Esophagus muscularis mucosa (tissue), 4 donors: ENCODE measurements around the gene ATP1A2. TPM values are rescaled to one million over a fixed set of nuclear protein-coding genes. Genes with fewer than 3 reads are reported as not detected.

ENCODE experiments used
- DNase-seq: peaks from one replicate; pipeline ENCODE4 v3.0.0-alpha.2; 2017; ENCODE audit errors: extremely low spot score
- H3K27ac ChIP-seq, 4 donors: fragments of 200-600 bp; sonication (generic); replicated peaks in 1 of 4; 1 replicate in 3 of 4; 2 replicates in 1 of 4; pipeline ENCODE4 v1.5.1; 2016 to 2019; ENCODE audit warnings: mild to moderate bottlenecking in 1 of 4
- H3K27me3 ChIP-seq, 4 donors: fragments of 200-600 bp; sonication (generic); one replicate each; pipeline versions ENCODE4 v1.5.1 to v1.6.0; 2016 to 2019
- H3K36me3 ChIP-seq, 4 donors: fragments of 200-600 bp; sonication (generic); one replicate each; pipeline ENCODE4 v1.5.1; 2016 to 2019
- H3K4me1 ChIP-seq, 4 donors: fragments of 200-600 bp; sonication (generic); one replicate each; pipeline ENCODE4 v1.5.1; 2016 to 2019
- H3K4me3 ChIP-seq, 4 donors: fragments of 200-600 bp; sonication (generic); 1 replicate in 2 of 4; 2 replicates in 2 of 4; pipeline ENCODE4 v1.5.1; 2016 to 2019; ENCODE audit warnings: mild to moderate bottlenecking in 4 of 4, moderate library complexity in 1 of 4
- H3K9me3 ChIP-seq, 4 donors: fragments of 200-600 bp; sonication (generic); 1 replicate in 3 of 4; 2 replicates in 1 of 4; pipeline ENCODE4 v1.5.1; 2016 to 2019
- EP300 ChIP-seq: sonication (generic); formaldehyde crosslinking; IDR thresholded peaks from one replicate; pipeline ENCODE4 v1.6.1; 2017; ENCODE audit warnings: antibody characterized with exemption
- POLR2A ChIP-seq: fragments of 450-650 bp; IDR thresholded peaks from one replicate; pipeline ENCODE4 v1.6.1; 2017; ENCODE audit warnings: antibody characterized with exemption, moderate library complexity, mild to moderate bottlenecking, low read depth
- POLR2AphosphoS5 ChIP-seq, 2 donors: sonication (generic); formaldehyde crosslinking; IDR thresholded peaks; one replicate each; pipeline ENCODE4 v1.6.1; 2017; ENCODE audit warnings: antibody characterized with exemption in 2 of 2
- WGBS: methylation state at CpG from one replicate; pipeline ENCODE4 v1.1.5; 2018; 5-methylcytosine and 5-hydroxymethylcytosine counted together
- intact Hi-C: fragments of 100-400 bp; cut with DNase I; formaldehyde crosslinking; loops from one replicate; pipeline ENCODE4 v1.15.1; 2023
- total RNA-seq, 4 donors: library from RNA; depleted of rRNA; stranded (reverse); fragments of >200 nt; gene quantifications; one replicate each; pipeline versions ENCODE4 v1.1.0 to v1.2.1, GENCODE V29; 2016
- TF ChIP-seq, protein P1 (sequence below), 3 experiments: fragments of 200-600 bp in 2 of 3; fragments of 450-650 bp in 1 of 3; sonication (generic) in 2 of 3; IDR thresholded peaks; one replicate each; pipeline ENCODE4 v1.5.1; 2017 to 2019; ENCODE audit warnings: antibody characterized with exemption in 3 of 3, mild to moderate bottlenecking in 2 of 3, moderate library complexity in 1 of 3

Gene ATP1A2
- total RNA-seq, 4 donors from 2014 or later, result 101 to 214 (median 130) TPM

GRCh38 chr1:160137216-160137862, 21.8 kb downstream of the ATP1A2 start:
- H3K9me3 ChIP-seq, result no peaks in the 10 kb centered on the region
- peaks cover 5 to 48% (median 25%) of the 10 kb centered on the region in 4 donors for H3K4me1 ChIP-seq
- no peak for DNase-seq
- H3K27me3 ChIP-seq, result no peaks in the 10 kb centered on the region
- TF ChIP-seq POLR2AphosphoS5 (IDR thresholded peaks at IDR 0.05) (peak in 1 of 2 donors; percentile 11), POLR2A (no peak)
- H3K27ac ChIP-seq, result peak overlapping the region; percentile 72 to 87 (median 84)
- WGBS, result 85% methylated on average over 8 of the region's 8 CpGs
- H3K4me3 ChIP-seq, result no peak overlapping the region
- H3K36me3 ChIP-seq, result peaks cover 24 to 86% (median 73%) of the 10 kb centered on the region in 4 donors
- intact Hi-C loops, result no loop called here

- Histone ChIP-seq H3K4me1 (peaks cover 0 to 34% (median 19%) of the 10 kb centered on the region in 4 donors), H3K27ac (peak overlapping the region in 3 of 4 donors; percentile 4 to 8 (median 5)), H3K36me3 (peaks cover 26 to 71% (median 60%) of the 10 kb centered on the region in 4 donors), H3K27me3 (no peaks in the 10 kb centered on the region), H3K9me3 (no peaks in the 10 kb centered on the region), H3K4me3 (no peak overlapping the region)
- WGBS, result 96% methylated on average over 8 of the region's 8 CpGs
- intact Hi-C loops, result no loop called here
- DNase-seq, result no peak
- no peak for TF ChIP-seq EP300
These were observed 24.3 kb downstream of the ATP1A2 start for GRCh38 chr1:160139840-160140239.

- WGBS, result 40% methylated on average over 1 of the region's 1 CpG
- intact Hi-C loops, result no loop called here
- TF ChIP-seq EP300 (no peak), POLR2AphosphoS5 (IDR thresholded peaks at IDR 0.05) (no peak), POLR2A (no peak)
- TF ChIP-seq, protein P1, sequence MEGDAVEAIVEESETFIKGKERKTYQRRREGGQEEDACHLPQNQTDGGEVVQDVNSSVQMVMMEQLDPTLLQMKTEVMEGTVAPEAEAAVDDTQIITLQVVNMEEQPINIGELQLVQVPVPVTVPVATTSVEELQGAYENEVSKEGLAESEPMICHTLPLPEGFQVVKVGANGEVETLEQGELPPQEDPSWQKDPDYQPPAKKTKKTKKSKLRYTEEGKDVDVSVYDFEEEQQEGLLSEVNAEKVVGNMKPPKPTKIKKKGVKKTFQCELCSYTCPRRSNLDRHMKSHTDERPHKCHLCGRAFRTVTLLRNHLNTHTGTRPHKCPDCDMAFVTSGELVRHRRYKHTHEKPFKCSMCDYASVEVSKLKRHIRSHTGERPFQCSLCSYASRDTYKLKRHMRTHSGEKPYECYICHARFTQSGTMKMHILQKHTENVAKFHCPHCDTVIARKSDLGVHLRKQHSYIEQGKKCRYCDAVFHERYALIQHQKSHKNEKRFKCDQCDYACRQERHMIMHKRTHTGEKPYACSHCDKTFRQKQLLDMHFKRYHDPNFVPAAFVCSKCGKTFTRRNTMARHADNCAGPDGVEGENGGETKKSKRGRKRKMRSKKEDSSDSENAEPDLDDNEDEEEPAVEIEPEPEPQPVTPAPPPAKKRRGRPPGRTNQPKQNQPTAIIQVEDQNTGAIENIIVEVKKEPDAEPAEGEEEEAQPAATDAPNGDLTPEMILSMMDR (IDR thresholded peaks at IDR 0.05), result no peak
- H3K4me3 ChIP-seq, result no peak overlapping the region
- H3K36me3 ChIP-seq, result peaks cover 16 to 41% (median 36%) of the 10 kb centered on the region in 4 donors
- H3K9me3 ChIP-seq, result no peaks in the 10 kb centered on the region
- DNase-seq, result no peak
- no peaks in the 10 kb centered on the region for H3K27me3 ChIP-seq
- no peak overlapping the region for H3K27ac ChIP-seq
- H3K4me1 ChIP-seq, result peaks cover 0 to 5% (median 0%) of the 10 kb centered on the region in 4 donors
These were observed 28.1 kb downstream of the ATP1A2 start for GRCh38 chr1:160143695-160144094.

DNA sequence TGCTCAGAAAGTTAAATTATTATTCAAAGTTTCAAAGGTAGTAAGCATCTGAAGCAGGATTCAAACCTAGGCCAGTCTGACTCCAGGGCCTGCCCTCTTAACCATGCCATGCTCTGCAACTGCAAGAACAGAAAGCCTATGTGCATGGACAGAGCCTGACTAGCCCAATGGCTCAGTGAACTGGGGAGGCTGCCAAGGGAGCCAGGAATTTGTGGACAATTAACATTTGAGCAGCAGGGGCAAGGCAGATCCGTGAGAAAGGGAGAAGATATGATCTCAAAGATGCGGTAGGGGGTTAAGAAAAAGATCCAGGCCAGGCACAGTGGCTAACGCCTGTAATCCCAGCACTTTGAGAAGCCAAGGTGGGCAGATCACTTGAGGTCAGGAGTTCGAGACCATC, 29.4 kb downstream of the ATP1A2 start:
- Histone ChIP-seq H3K4me3 (no peak overlapping the region), H3K4me1 (peaks cover 0 to 13% (median 0%) of the 10 kb centered on the region in 4 donors), H3K27ac (no peak overlapping the region), H3K27me3 (no peaks in the 10 kb centered on the region), H3K36me3 (peaks cover 11 to 28% (median 25%) of the 10 kb centered on the region in 4 donors), H3K9me3 (no peaks in the 10 kb centered on the region)
- TF ChIP-seq POLR2AphosphoS5 (IDR thresholded peaks at IDR 0.05) (no peak), EP300 (no peak), POLR2A (no peak)
- TF ChIP-seq, protein P1 (IDR thresholded peaks at IDR 0.05), result no peak
- no peak for DNase-seq
- intact Hi-C loops, result no loop called here
- WGBS, result 56% methylated on average over 4 of the region's 4 CpGs

GRCh38 chr1:160146107-160146506, 30.5 kb downstream of the ATP1A2 start:
- Histone ChIP-seq H3K9me3 (no peaks in the 10 kb centered on the region), H3K36me3 (peaks cover 5 to 17% (median 15%) of the 10 kb centered on the region in 4 donors), H3K4me1 (peaks cover 0 to 13% (median 0%) of the 10 kb centered on the region in 4 donors), H3K4me3 (no peak overlapping the region), H3K27me3 (no peaks in the 10 kb centered on the region), H3K27ac (no peak overlapping the region)
- WGBS, result 91% methylated on average over 14 of the region's 14 CpGs
- DNase-seq, result no peak
- no peak for TF ChIP-seq EP300
- TF ChIP-seq POLR2A, result no peak
- no peak for TF ChIP-seq POLR2AphosphoS5 (IDR thresholded peaks at IDR 0.05)
- TF ChIP-seq, protein P1 (IDR thresholded peaks at IDR 0.05), result no peak
- intact Hi-C loops, result no loop called here
